ENCODE data around the gene ZNF839.

ZNF839 gene

DNA sequence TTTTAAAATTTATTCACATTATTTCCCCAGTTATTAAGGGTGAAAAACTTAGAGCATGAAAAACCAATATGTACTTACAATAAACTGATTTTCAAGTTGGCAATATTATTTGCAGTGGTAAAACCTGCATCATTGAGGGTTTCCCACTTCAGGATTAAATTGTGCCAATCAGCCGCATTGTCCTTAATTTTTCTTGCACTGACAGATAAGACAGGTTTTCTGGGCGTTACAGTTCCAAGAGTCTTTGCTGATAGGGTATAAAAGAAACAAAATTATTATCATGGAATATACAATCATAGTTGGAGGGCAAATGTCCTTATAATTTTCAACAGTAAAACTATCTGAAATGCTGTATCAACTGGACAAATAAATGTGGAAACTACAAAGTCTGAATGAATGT, 39.8 kb downstream of the ZNF839 start:
- TF ChIP-seq, protein P1, sequence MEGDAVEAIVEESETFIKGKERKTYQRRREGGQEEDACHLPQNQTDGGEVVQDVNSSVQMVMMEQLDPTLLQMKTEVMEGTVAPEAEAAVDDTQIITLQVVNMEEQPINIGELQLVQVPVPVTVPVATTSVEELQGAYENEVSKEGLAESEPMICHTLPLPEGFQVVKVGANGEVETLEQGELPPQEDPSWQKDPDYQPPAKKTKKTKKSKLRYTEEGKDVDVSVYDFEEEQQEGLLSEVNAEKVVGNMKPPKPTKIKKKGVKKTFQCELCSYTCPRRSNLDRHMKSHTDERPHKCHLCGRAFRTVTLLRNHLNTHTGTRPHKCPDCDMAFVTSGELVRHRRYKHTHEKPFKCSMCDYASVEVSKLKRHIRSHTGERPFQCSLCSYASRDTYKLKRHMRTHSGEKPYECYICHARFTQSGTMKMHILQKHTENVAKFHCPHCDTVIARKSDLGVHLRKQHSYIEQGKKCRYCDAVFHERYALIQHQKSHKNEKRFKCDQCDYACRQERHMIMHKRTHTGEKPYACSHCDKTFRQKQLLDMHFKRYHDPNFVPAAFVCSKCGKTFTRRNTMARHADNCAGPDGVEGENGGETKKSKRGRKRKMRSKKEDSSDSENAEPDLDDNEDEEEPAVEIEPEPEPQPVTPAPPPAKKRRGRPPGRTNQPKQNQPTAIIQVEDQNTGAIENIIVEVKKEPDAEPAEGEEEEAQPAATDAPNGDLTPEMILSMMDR (IDR thresholded peaks at IDR 0.05; ENCODE audit: low read depth, low read length), result no peak
- no peak overlapping the region for H3K4me3 ChIP-seq (ENCODE audit: low read depth, low read length)

DNA sequence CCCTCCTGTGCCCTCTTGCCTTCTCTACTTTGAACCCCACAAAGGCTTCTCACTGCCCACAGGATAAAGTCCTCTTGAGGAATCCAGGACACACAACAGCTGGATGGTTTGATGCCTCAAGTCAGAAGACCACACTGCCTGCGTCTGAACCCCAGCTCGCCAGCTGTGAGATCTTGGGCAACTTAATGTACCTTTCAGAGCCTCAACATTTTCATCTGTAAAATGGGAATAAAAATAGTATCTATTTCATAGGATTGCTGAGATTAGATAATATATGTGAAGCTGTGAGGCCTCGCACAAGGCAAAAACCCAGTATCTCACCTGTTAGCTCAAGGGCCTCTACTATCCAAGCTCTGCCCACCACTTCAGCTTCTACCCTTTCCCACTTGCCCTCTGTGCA, 40.8 kb downstream of the ZNF839 start:
- no peak overlapping the region for H3K4me3 ChIP-seq (ENCODE audit: low read depth, low read length)
- TF ChIP-seq, protein P1 (IDR thresholded peaks at IDR 0.05; ENCODE audit: low read depth, low read length), result no peak

DNA sequence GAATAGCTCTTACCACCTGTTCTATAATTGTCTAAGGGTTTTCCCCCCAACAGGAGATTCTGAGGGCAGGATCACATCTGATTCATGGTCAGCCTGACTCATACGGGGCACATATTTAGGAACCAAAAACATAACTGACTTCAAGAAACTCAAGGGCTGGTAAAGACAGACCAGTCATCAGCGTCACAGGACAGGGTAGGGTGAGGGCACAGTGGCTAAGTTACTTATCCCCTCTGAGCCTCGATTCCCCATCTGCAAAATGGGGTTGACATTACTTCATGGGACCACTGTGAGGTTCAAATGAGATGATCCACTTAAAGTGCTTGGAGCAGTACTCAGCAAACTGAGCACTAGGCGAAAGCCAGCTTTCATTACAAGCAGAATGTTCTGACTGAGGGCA, 42.5 kb downstream of the ZNF839 start:
- TF ChIP-seq, protein P1 (IDR thresholded peaks at IDR 0.05; ENCODE audit: low read depth, low read length), result no peak
- H3K4me3 ChIP-seq (ENCODE audit: low read depth, low read length), result peak overlapping the region; percentile 91

DNA sequence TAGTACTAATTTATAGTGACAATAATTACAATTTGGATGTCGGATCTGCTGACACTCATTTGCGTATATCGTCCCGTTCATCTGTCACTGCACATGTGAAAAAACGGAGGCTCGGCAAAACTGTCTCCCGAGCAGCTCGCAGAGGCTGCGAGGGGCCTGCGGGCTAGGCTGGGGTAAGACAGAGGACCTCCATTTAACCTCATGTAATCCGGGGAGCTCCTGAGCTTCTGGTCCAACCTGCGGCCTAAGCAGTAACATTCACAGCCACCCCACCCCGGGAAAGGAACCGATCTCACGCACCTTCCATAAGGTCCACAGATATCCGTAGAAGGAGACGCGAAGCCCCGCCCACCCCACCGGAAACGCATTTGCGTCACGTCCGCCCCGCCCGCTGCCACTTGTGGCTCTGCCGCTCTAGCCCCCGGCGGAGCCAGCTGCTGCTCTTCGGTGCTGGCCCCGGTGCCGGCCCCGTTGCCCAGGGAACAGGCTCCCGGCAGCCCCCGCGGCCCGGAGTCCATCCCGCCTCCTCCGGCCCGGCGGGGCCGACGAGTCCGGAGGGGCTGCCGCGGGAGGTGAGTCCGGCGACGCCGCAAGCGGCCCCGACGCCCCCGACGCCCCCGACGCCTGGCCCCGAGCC, 43.1 kb downstream of the ZNF839 start, which contains the start of the genes CINP and TECPR2:
CINP (minus strand) TSS at position 346 of the 637 bp plus-strand sequence; CDS start at position 307, 39 bp downstream.
TECPR2 (plus strand) TSS at position 397 of the 637 bp plus-strand sequence. CDS start 13,781 bp downstream, outside the sequence.
- TF ChIP-seq, protein P1 (IDR thresholded peaks at IDR 0.05; ENCODE audit: low read depth, low read length), result no peak
- H3K4me3 ChIP-seq (ENCODE audit: low read depth, low read length), result peak within 1 kb of the TSS; percentile 91

DNA sequence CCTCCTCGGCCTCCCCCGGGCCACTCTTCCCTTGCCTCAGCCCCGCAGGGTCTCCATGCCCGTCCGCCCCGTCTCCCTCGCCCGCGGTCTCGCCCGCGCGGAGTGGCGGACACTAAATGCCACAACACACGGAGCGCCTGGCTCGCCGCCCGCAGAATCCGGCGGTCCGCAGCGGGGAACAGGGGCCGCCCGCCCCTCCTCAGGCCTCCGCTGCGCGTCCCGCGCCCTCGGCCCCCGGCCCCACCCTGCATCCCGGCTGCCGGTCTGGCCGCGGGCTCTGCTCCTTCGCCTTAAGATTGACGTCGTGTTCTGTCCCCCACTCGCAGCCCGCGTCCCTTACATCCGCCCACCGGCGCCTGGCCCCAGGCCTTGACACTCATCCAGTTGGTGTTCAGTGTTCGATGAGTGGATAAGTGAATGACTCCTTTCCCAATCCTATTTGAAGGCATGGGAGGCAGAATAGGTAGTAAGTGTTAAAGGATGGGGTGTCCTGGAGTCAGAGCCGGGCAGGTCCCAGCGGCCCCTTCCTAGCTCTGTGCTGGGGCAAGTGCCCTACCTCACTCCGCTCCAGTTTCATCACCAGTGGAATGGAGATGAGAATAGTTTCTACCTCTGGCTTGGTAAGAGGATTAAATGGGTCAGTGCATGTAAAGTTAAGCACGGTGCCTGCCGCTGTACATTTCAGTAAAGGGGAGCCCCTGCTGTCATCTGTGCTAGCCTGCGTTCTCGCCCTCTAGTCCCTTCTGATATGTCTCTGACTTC, 43.8 kb downstream of the ZNF839 start:
- peak overlapping the region; percentile 91 for H3K4me3 ChIP-seq (ENCODE audit: low read depth, low read length)
- TF ChIP-seq, protein P1 (IDR thresholded peaks at IDR 0.05; ENCODE audit: low read depth, low read length), result no peak

DNA sequence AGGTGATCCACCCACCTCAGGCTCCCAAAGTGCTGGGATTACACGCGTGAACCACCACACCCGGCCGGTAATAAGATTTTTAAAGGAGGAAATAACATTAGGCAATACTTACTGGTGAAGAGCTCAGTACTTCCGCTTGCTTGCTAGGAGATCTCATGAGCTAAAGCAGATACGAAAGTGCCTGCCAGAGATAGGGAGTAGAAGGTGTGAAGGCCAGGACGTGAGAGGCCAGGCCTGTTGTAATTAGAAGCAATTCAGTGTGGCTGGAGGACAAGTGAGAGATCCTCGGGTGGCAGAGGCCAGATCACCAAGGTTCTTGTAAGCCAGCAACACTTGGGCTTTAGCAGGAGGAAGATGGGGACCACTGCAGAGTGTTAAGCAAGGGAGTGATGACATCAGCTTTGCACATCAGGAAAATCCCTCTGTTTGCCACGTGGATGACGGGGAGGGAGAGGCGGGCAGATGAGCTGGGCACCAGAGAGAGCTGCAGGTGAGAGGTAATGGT, 50.8 kb downstream of the ZNF839 start:
- no peak overlapping the region for H3K4me3 ChIP-seq (ENCODE audit: low read depth, low read length)
- TF ChIP-seq, protein P1 (IDR thresholded peaks at IDR 0.05; ENCODE audit: low read depth, low read length), result no peak

DNA sequence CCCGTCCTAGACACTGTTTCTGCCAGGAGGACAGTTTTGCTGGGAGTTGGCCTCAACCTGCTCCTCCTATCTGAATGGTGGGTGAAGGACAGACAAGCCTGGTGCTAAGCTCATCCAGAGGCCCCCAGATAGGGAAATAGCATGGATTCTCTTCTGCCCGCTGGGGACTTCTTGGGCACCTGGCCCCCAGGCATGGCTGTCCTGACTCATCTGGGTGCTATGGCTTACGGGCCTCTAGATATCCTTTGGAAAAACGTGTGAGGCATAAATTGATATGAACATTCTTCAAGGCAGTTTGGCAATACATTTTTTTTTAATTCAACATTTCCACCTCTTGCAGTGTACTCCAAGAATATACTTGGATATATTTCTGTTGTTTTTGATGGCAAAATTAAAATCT, 51.8 kb downstream of the ZNF839 start:
- TF ChIP-seq, protein P1 (IDR thresholded peaks at IDR 0.05; ENCODE audit: low read depth, low read length), result no peak
- no peak overlapping the region for H3K4me3 ChIP-seq (ENCODE audit: low read depth, low read length)
